SK-N-SH treated with all-trans-retinoic acid at 6 μM for 48 hours (cell line): ENCODE results near the gene B9D1.

Source experiments
- ARNTL ChIP-seq: fragments of 450-650 bp; formaldehyde crosslinking; IDR thresholded peaks from 2 replicates; pipeline ENCODE4 v1.5.0; 2020; ENCODE audit warnings: low read depth, mild to moderate bottlenecking, moderate library complexity, borderline replicate concordance
- BACH2 ChIP-seq: fragments of 250-450 bp; sonication (Bioruptor Pico); IDR thresholded peaks from 2 replicates; pipeline ENCODE4 v1.9.0; 2021; ENCODE audit warnings: mild to moderate bottlenecking, borderline replicate concordance
- CREB5 ChIP-seq: fragments of 250-450 bp; sonication (Bioruptor Pico); IDR thresholded peaks from 2 replicates; pipeline ENCODE4 v1.5.1; 2020; ENCODE audit warnings: low read depth, mild to moderate bottlenecking, moderate library complexity
- CSRNP3 ChIP-seq: fragments of 250-450 bp; sonication (Bioruptor Pico); IDR thresholded peaks from 2 replicates; pipeline ENCODE4 v1.5.1; 2021; ENCODE audit warnings: mild to moderate bottlenecking, moderate library complexity
- ESRRG ChIP-seq: fragments of 250-450 bp; sonication (Bioruptor Pico); IDR thresholded peaks from 2 replicates; pipeline ENCODE4 v1.6.1; 2021; ENCODE audit warnings: mild to moderate bottlenecking
- GLIS3 ChIP-seq: fragments of 250-450 bp; sonication (Bioruptor Pico); IDR thresholded peaks from 2 replicates; pipeline ENCODE4 v1.5.0; 2020; ENCODE audit warnings: mild to moderate bottlenecking, moderate library complexity
- OSR1 ChIP-seq: fragments of 250-450 bp; sonication (Bioruptor Pico); IDR thresholded peaks from 2 replicates; pipeline ENCODE4 v1.8.0; 2022; ENCODE audit warnings: moderate library complexity, mild to moderate bottlenecking, inconsistent platforms
- PATZ1 ChIP-seq: fragments of 250-450 bp; sonication (Bioruptor Pico); IDR thresholded peaks from 2 replicates; pipeline ENCODE4 v1.8.0; 2020; ENCODE audit warnings: mild to moderate bottlenecking, moderate library complexity, borderline replicate concordance
- POU6F1 ChIP-seq: fragments of 250-450 bp; sonication (Bioruptor Pico); IDR thresholded peaks from 2 replicates; pipeline ENCODE4 v1.8.0; 2021; ENCODE audit warnings: low read depth, mild to moderate bottlenecking, moderate library complexity, borderline replicate concordance
- ZC3H10 ChIP-seq: fragments of 250-450 bp; sonication (Bioruptor Pico); IDR thresholded peaks from 2 replicates; pipeline ENCODE4 v1.5.1; 2021; ENCODE audit warnings: mild to moderate bottlenecking, moderate library complexity
- ZFP3 ChIP-seq: fragments of 250-450 bp; sonication (Bioruptor Pico); IDR thresholded peaks from 2 replicates; pipeline ENCODE4 v1.5.0; 2020; ENCODE audit warnings: mild to moderate bottlenecking, moderate library complexity
- ZFP30 ChIP-seq: fragments of 450-650 bp; formaldehyde crosslinking; IDR thresholded peaks from 2 replicates; pipeline ENCODE4 v1.5.0; 2022; ENCODE audit warnings: mild to moderate bottlenecking, moderate library complexity

- TF ChIP-seq ZFP3 (CRISPR knock-in tag), result no peak
- TF ChIP-seq PATZ1 (CRISPR knock-in tag), result no peak
- TF ChIP-seq BACH2 (CRISPR knock-in tag), result no peak
- no peak for TF ChIP-seq POU6F1 (CRISPR knock-in tag)
- TF ChIP-seq ZFP30, result no peak
- no peak for TF ChIP-seq ARNTL (CRISPR knock-in tag)
- TF ChIP-seq ESRRG (CRISPR knock-in tag), result no peak
- TF ChIP-seq CSRNP3 (CRISPR knock-in tag), result no peak
- TF ChIP-seq GLIS3 (CRISPR knock-in tag), result no peak
- no peak for TF ChIP-seq ZC3H10 (CRISPR knock-in tag)
- TF ChIP-seq CREB5, result no peak
- no peak for TF ChIP-seq OSR1 (CRISPR knock-in tag)
Measured at GRCh38 chr17:19307521-19307920, 55.0 kb downstream of the B9D1 start.
